Keratinocyte (primary cell): ENCODE data around the gene NMNAT2. TPM values are rescaled to one million over a fixed set of nuclear protein-coding genes. Genes with fewer than 3 reads are reported as not detected.
A peak's percentile ranks its signal among the peaks of the same experiment; 100 is the strongest.

Experiments
- DNase-seq: peaks from one replicate; pipeline ENCODE4 v3.0.0-alpha.2; 2011; ENCODE audit warnings: low read depth, missing footprints, low spot score
- FAIRE-seq: peaks from 2 replicates; lab custom pipeline; 2011; peaks lifted over from hg19 to GRCh38; lab: Jason Lieb, UNC
- H2AFZ ChIP-seq: 2 replicates; pipeline ENCODE4 v1.6.0; 2012; ENCODE audit warnings: low read length, control low read depth, inconsistent platforms; ENCODE audit not compliant: control insufficient read depth
- H3K27ac ChIP-seq: 2 replicates; pipeline ENCODE4 v1.5.1; 2011; ENCODE audit warnings: low read length; ENCODE audit not compliant: control insufficient read depth, insufficient read depth
- H3K27me3 ChIP-seq: 3 replicates; pipeline ENCODE4 v1.6.0; 2011; ENCODE audit warnings: low read length; ENCODE audit not compliant: control insufficient read depth, insufficient read depth; ENCODE audit errors: extremely low read depth
- H3K36me3 ChIP-seq, 2 experiments: 2 replicates in 1 of 2; 3 replicates in 1 of 2; pipeline ENCODE4 v1.5.1; 2011; ENCODE audit warnings: low read length in 2 of 2, mild to moderate bottlenecking in 1 of 2; ENCODE audit not compliant: control insufficient read depth in 2 of 2, insufficient read depth in 2 of 2; ENCODE audit errors: extremely low read depth in 1 of 2
- H3K4me1 ChIP-seq: 3 replicates; pipeline ENCODE4 v1.5.1; 2011; ENCODE audit warnings: low read length; ENCODE audit not compliant: control insufficient read depth, insufficient read depth; ENCODE audit errors: extremely low read depth
- H3K4me2 ChIP-seq: 3 replicates; pipeline ENCODE4 v1.6.0; 2011; ENCODE audit warnings: low read depth, low read length; ENCODE audit not compliant: control insufficient read depth, insufficient read depth; ENCODE audit errors: extremely low read depth
- H3K4me3 ChIP-seq, 3 experiments: fragments of 200-600 bp in 1 of 3; sonication (generic) in 1 of 3; 2 replicates in 2 of 3; 3 replicates in 1 of 3; pipeline ENCODE4 v1.5.1; 2011 to 2016; ENCODE audit warnings: low read length in 3 of 3, mild to moderate bottlenecking in 3 of 3, control low read depth in 2 of 3, inconsistent platforms in 1 of 3, low read depth in 1 of 3, mixed read lengths in 1 of 3, mixed run types in 1 of 3, moderate library complexity in 1 of 3; ENCODE audit not compliant: control insufficient read depth in 2 of 3, insufficient read depth in 2 of 3; ENCODE audit errors: extremely low read depth in 1 of 3
- H3K79me2 ChIP-seq: 2 replicates; pipeline ENCODE4 v1.6.0; 2012; ENCODE audit warnings: low read length; ENCODE audit not compliant: control insufficient read depth, insufficient read depth
- H3K9ac ChIP-seq: 3 replicates; pipeline ENCODE4 v1.6.0; 2011; ENCODE audit warnings: low read length; ENCODE audit not compliant: control insufficient read depth, insufficient read depth; ENCODE audit errors: extremely low read depth
- H3K9me1 ChIP-seq: 3 replicates; pipeline ENCODE4 v1.6.0; 2011; ENCODE audit warnings: low read length; ENCODE audit not compliant: control insufficient read depth, insufficient read depth; ENCODE audit errors: extremely low read depth
- H3K9me3 ChIP-seq: 2 replicates; pipeline ENCODE4 v1.5.1; 2012; ENCODE audit warnings: low read depth, low read length; ENCODE audit not compliant: control insufficient read depth
- H4K20me1 ChIP-seq: 3 replicates; pipeline ENCODE4 v1.6.0; 2011; ENCODE audit warnings: low read length; ENCODE audit not compliant: control insufficient read depth, insufficient read depth; ENCODE audit errors: extremely low read depth
- EZH2 ChIP-seq: IDR thresholded peaks from one replicate; pipeline ENCODE4 v1.6.1; 2012; ENCODE audit warnings: inconsistent platforms, mild to moderate bottlenecking, low read length, moderate library complexity
- dilution Hi-C: fragments of 300-500 bp; cut with MboI; formaldehyde crosslinking; loops from one replicate; pipeline ENCODE4 v1.7.0; 2020; ENCODE audit warnings: low sequenced_read_pairs; ENCODE audit not compliant: extremely low pct_ligation_motif_present
- polyA plus RNA-seq, 5 experiments: library from polyadenylated mRNA; depleted of rRNA in 3 of 5; stranded (reverse) in 3 of 5; stranded (forward) in 1 of 5; unstranded in 1 of 5; fragments of >200 nt; gene quantifications; 1 replicate in 1 of 5; 2 replicates in 3 of 5; 3 replicates in 1 of 5; pipeline versions ENCODE4 v1.2.1 to v1.2.3, GENCODE V29; 2011 to 2012; ENCODE audit warnings: missing spikeins in 2 of 5, low read depth in 1 of 5, low replicate concordance in 1 of 5
- TF ChIP-seq, protein P1 (sequence below), 3 experiments: IDR thresholded peaks in 1 of 3; conservative IDR thresholded peaks in 1 of 3; optimal IDR thresholded peaks in 1 of 3; 2 replicates in 2 of 3; 3 replicates in 1 of 3; pipeline versions ENCODE3 to v1.5.1; 2011; ENCODE audit warnings: low read length in 3 of 3, mild to moderate bottlenecking in 3 of 3, moderate library complexity in 2 of 3, control low read depth in 1 of 3, inconsistent platforms in 1 of 3; ENCODE audit not compliant: insufficient read depth in 2 of 3; ENCODE audit errors: extremely low read depth in 1 of 3

The NMNAT2 gene
- polyA plus RNA-seq, 1 donor (not counting 4 experiments of a cell fraction or from before 2014, with no cell fraction given) = 0.72 TPM

DNA sequence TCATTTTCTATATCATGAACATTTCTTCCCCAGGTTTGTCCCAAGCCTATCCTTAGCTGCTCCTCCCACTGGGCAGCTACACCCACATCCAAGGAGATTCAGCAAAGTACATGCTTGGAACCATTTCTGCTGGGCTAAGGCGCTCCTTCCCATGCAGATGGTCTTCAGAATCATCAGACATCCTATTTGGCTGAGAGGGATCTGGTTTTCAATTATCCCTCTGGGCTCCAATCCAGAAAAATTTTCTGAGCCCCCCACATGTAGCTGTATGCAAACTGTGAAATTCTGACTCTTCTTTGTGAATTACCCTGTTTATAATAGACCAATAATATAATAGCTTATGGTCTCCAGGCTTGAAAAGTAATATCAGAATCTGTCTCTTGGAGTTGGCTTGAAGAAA is 132.9 kb downstream of the NMNAT2 start:
- no peaks in the 10 kb centered on the region for H3K9me3 ChIP-seq
- H3K4me2 ChIP-seq = no peak overlapping the region
- H3K79me2 ChIP-seq = no peaks in the 10 kb centered on the region
- H4K20me1 ChIP-seq = no peaks in the 10 kb centered on the region
- no peak overlapping the region for H2AFZ ChIP-seq
- no peaks in the 10 kb centered on the region for H3K27me3 ChIP-seq
- DNase-seq (no peak), FAIRE-seq (no peak)
- H3K27ac ChIP-seq = no peak overlapping the region
- no peaks in the 10 kb centered on the region for H3K36me3 ChIP-seq
- H3K4me3 ChIP-seq = no peak overlapping the region
- dilution Hi-C loops = no loop called here
- H3K9me1 ChIP-seq = no peaks in the 10 kb centered on the region
- H3K4me1 ChIP-seq = peaks cover 33% of the 10 kb centered on the region
- TF ChIP-seq EZH2 = no peak
- TF ChIP-seq, protein P1, sequence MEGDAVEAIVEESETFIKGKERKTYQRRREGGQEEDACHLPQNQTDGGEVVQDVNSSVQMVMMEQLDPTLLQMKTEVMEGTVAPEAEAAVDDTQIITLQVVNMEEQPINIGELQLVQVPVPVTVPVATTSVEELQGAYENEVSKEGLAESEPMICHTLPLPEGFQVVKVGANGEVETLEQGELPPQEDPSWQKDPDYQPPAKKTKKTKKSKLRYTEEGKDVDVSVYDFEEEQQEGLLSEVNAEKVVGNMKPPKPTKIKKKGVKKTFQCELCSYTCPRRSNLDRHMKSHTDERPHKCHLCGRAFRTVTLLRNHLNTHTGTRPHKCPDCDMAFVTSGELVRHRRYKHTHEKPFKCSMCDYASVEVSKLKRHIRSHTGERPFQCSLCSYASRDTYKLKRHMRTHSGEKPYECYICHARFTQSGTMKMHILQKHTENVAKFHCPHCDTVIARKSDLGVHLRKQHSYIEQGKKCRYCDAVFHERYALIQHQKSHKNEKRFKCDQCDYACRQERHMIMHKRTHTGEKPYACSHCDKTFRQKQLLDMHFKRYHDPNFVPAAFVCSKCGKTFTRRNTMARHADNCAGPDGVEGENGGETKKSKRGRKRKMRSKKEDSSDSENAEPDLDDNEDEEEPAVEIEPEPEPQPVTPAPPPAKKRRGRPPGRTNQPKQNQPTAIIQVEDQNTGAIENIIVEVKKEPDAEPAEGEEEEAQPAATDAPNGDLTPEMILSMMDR (optimal IDR thresholded peaks at IDR 0.05 in 1 of 3, IDR thresholded peaks at IDR 0.05 in 1 of 3, conservative IDR thresholded peaks at IDR 0.05 in 1 of 3; ENCODE audit: extremely low read depth in 1 of 3, insufficient read depth in 2 of 3, low read length in 3 of 3) = no peak
- H3K9ac ChIP-seq = no peak overlapping the region

DNA sequence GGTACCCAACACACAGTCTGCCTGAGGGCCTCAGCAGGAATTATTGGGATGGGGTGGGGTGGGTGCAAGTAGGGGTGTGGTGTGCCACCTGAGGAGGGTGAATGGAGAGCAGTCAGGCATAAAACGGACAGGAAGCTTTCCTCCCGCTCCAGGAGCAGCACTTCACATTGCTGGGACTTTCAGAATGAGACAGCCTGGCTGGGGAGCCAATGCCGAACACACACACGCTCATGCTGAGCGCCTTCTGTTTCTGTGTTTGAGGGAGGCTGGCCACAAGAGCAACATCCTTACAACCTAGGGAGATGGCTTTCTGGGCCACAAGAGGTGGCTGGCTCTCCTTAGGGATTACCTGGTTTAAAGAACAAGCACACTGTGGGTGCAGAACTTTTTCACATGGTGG is 134.1 kb downstream of the NMNAT2 start:
- H3K4me2 ChIP-seq = peak overlapping the region; percentile 54
- H3K9ac ChIP-seq = no peak overlapping the region
- no peaks in the 10 kb centered on the region for H3K9me1 ChIP-seq
- peaks cover 45% of the 10 kb centered on the region for H3K4me1 ChIP-seq
- H3K4me3 ChIP-seq = no peak overlapping the region
- no peaks in the 10 kb centered on the region for H4K20me1 ChIP-seq
- dilution Hi-C loops = no loop called here
- no peaks in the 10 kb centered on the region for H3K79me2 ChIP-seq
- TF ChIP-seq, protein P1 (optimal IDR thresholded peaks at IDR 0.05 in 1 of 3, IDR thresholded peaks at IDR 0.05 in 1 of 3, conservative IDR thresholded peaks at IDR 0.05 in 1 of 3; ENCODE audit: extremely low read depth in 1 of 3, insufficient read depth in 2 of 3, low read length in 3 of 3) = no peak
- no peak for TF ChIP-seq EZH2
- FAIRE-seq (no peak), DNase-seq (no peak)
- H3K27ac ChIP-seq = no peak overlapping the region
- H3K36me3 ChIP-seq = no peaks in the 10 kb centered on the region
- H3K27me3 ChIP-seq = no peaks in the 10 kb centered on the region
- no peak overlapping the region for H2AFZ ChIP-seq
- H3K9me3 ChIP-seq = no peaks in the 10 kb centered on the region
